Measurements from ENCODE around the gene C20orf144.

DNA sequence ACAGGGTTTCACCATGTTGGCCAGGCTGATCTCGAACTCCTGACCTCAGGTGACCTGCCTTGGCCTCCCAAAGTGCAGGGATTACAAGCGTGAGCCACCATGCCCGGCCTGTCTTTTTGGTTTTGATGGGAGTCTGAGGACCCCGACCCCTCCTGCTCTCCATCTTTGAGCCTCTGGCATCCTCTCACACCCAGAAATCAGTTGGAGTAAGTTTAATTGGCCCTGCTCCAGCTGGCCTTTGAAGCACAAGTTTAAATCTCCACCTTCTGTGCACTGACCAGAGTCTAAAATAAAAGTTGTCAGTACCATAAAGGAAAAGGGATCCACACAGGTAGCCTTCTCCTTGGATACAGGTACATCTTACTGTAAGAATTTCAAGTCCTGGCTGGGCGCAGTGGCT lies 15.9 kb upstream of the C20orf144 start:
- TF ChIP-seq, protein P1, sequence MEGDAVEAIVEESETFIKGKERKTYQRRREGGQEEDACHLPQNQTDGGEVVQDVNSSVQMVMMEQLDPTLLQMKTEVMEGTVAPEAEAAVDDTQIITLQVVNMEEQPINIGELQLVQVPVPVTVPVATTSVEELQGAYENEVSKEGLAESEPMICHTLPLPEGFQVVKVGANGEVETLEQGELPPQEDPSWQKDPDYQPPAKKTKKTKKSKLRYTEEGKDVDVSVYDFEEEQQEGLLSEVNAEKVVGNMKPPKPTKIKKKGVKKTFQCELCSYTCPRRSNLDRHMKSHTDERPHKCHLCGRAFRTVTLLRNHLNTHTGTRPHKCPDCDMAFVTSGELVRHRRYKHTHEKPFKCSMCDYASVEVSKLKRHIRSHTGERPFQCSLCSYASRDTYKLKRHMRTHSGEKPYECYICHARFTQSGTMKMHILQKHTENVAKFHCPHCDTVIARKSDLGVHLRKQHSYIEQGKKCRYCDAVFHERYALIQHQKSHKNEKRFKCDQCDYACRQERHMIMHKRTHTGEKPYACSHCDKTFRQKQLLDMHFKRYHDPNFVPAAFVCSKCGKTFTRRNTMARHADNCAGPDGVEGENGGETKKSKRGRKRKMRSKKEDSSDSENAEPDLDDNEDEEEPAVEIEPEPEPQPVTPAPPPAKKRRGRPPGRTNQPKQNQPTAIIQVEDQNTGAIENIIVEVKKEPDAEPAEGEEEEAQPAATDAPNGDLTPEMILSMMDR (IDR thresholded peaks at IDR 0.05), result no peak
- no peak for TF ChIP-seq POLR2A (IDR thresholded peaks at IDR 0.05)

All from uterus (tissue), 2 donors.